ENCODE measurements around the gene SCRN2.

Gene SCRN2

GRCh38 chr17:47819475-47819874, 21.6 kb downstream of the SCRN2 start:
- no peak for DNase-seq

GRCh38 chr17:47818002-47818695, 22.9 kb downstream of the SCRN2 start:
- DNase-seq: no peak

- no peak for DNase-seq
Measured at GRCh38 chr17:47816947-47817346, 24.1 kb downstream of the SCRN2 start.

GRCh38 chr17:47816111-47816735, 24.9 kb downstream of the SCRN2 start:
- no peak for DNase-seq

- DNase-seq: no peak
Measured at GRCh38 chr17:47815106-47815918, 25.8 kb downstream of the SCRN2 start.

- no peak for DNase-seq
Measured at GRCh38 chr17:47813512-47814031, 27.5 kb downstream of the SCRN2 start.

DNA sequence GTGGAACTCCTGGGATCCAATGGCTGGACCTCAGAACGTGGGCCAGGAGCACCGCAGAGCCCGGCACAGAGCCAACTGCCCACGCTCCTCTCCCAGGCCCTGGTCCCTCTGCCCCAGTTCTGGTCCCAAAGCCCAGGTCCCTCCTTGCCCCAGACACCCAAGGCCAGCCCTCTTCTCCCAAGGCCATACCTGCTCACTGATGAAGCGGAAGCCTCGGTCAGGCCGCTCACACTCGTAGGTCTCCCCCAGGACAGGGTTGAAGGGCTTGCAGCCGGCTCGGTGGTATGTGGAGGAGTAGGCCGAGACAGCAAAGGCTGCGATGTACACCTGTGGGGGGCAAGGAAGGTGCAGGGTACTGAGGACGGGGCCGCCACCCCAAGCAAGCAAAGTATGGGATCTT, 28.0 kb downstream of the SCRN2 start:
- DNase-seq: no peak

DNA sequence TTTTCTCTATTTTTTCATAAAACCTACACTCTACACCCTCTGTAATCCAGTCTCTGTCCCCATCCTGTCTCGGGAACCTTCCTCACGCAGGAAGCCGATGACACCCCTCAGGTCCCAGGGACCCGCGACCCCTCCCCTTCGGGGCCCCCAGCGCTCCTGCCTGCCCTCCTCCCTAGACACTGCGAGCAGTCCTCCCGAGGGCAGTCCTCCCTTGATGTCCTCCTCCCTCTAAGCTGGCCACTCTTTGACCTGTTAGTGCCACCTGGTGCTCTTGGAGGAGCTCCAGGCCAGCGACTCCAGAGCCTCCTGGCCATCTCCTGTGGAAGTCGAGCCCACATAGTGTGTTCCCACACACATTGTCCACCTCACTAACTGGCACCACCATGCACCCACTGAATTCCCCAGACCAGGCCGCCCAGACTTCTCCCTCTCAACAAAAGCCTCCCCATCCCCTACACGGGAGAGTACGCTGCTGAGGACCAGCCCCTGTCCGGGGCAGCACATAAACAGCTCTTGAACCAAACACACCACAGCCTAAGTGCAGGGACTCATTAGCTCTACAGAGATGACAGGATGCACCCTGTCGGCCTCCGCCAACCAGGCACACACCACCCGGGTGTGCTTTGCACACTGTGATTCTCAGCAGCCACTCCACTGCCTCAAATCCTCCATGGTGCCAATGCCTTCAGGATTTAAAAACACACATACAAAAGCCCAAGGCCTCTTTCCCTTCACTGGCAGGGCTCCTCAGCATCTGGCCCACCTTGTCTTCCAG, 28.7 kb downstream of the SCRN2 start:
- no peak for DNase-seq

DNA sequence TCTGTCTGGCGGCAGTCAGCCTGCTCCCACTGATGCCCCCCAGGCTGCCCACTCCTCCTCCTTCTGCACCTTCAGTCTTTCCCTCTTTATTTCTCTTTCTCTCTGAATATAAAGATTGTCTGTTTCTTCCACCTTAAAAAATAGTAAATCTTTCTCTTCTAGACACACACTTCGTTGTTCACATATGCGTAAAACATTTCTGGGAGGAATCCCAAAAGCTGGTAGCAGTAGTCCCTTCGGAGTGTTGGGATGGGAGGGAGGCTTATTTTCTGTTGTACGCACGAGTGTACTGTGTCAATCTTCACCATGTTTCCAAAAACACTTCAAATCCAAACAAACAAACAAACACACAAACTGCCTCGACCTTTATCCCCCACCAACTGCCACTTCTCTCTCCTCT, 29.4 kb downstream of the SCRN2 start:
- no peak for DNase-seq

GRCh38 chr17:47810901-47811635, 30.0 kb downstream of the SCRN2 start:
- no peak for DNase-seq

DNA sequence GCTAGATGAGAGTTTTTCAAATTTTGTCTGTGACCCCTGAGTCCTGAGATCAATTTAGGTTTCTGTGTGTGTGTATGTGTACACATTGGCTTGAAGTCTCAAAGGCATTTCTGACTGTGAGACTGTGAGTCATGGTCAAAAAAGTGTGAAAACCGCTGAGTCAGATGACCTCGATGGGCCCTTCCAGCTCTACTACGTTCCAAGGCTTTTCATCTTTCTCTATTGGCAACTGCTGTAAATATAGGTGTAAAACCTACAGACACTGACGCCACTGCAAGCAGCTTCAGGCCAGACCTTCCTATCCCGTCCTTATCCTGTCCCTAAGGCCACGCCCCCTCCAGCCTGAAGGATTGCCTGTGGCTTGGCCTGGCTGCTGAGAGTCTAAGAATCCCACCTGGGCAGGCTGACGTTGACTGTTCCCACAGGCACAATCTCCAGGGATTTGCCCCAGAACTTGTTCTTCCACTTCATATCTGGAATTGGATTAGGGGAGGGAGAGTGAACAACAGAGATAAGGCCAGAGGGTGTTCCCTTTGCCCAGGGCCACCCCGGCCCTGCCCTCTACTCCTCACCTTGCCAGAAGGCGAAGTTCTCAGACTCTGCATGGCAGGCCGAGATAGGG, 30.8 kb downstream of the SCRN2 start:
- DNase-seq: peak; percentile 25

GRCh38 chr17:47808830-47809480, 32.1 kb downstream of the SCRN2 start:
- no peak for DNase-seq

DNA sequence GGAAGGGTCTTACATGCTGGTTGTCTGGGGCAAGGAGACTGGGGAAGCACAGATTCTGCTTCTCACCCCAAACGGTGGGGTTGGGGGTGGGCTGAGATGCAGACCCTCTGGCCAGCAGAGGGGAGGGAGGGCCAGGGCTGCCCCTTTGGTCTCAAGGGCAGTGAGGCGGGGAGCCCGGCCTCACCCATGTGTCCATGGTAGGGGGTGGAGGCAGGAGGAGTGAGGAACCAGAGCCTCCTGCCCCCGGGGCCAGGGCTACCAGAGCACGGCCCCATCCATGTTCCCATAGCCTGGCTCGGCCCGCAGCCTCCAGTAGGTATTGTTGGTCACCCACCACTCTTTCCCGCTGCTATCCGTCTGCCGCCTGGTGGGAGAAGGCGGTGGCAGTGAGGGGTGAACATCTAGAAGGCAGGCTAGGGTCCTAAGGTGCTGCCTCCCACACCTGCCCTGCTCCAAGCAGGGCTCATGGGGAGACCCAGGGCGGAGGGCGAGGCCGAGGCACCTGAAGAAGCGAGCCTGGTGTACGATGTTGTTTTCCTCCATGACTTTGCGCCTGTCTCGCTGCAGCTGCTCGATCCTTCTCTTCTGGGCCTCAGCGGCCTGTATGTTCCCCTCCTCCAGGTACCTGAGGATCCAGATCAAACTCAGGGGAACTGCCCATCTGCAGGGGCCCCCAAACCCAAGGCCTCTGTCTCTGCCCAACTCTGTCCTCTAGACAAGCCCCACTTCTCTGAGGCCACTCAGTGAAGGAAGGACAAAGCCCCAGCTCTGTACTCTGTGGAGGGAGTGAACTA, 32.8 kb downstream of the SCRN2 start:
- DNase-seq: no peak

DNA sequence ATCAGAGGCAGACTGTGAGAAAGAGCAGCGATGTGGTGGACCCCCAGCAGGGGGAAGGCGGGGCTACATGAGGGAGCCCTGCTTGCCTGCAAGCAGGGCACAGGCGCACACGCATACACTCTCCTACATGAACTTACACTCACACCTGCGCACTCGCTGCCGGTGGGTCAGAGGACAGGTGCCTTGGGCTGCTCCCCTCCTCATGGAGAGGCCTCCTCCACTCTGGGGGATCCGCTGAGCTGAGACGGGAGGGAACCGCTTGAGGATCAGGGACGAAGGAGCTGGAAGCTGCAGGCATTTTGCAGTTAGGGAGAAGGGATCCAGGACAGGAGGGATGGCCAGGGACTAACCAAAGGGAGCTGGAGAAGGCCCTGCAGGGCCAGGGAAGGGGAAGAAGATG, 33.7 kb downstream of the SCRN2 start:
- DNase-seq: no peak

GRCh38 chr17:47806913-47807255, 34.2 kb downstream of the SCRN2 start:
- no peak for DNase-seq

DNA sequence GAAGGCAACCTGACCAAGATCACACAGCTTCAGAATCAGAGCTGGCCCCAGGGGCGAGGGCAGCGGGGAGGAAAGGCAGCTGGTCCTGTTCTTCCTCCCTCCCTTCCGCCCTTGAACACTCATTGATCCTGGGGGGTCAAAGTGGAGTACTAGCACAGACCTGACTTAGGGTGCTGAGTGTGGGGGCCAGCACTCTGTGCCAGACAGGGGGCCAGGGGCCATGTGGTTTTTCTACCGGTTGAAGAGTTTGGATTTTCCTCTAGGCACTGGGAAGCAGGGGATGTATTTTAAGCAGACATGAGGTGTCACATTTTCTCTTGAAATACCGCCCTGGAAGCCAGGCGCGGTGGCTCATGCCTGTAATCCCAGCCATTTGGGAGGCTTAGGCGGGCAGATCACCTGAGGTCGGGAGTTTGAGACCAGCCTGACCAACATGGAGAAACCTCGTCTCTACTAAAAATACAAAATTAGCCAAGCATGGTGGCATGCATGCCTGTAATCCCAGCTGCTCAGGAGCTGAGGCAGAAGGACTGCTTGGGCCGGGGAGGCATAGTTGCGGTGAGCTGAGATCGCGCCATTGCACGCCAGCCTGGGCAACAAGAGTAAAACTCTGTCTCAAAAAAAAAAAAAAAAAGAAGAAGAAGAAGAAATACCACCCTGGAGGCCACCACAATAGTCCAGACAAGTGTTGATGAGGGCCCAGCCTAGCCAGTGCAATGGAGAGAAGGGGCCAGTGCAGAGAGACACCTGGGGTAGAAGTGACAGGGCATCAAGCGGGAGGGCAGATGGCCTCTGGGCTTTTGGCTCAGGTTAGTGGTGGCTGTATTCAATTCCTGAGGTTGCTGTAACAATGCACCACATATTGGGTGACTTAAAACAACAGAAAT, 34.8 kb downstream of the SCRN2 start:
- no peak for DNase-seq

DNA sequence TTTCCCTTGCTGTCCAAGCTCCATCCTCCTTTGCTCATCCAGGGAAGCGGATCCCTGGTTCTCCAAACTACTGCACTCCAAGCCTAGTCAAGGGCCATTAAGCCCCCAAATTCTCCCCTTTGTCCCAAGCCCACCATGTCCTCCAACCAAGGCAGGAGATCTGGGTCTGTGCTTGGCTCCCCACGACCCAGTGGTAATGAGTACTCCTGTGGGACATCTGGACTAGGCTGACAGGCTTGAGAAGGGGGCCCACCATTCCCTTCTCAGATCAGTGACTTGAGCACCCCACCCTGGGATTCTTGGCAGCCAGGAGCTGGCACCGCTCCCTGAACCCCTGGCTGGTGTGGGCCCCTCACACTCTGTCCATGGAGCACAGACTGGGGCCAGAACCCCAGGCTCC, 36.6 kb downstream of the SCRN2 start:
- no peak for DNase-seq

- no peak for DNase-seq
Measured at GRCh38 chr17:47803751-47804150, 37.3 kb downstream of the SCRN2 start.

- DNase-seq: no peak
Measured at GRCh38 chr17:47803201-47803600, 37.9 kb downstream of the SCRN2 start.

Measured in NCI-H510A (cell line).